GM18861 (cell line): ENCODE data around the gene ZBTB7C.

Experiments
- ATAC-seq: cut with Tn5 transposase; IDR thresholded peaks from one replicate; pipeline ENCODE4 v1.9.1; 2021; ENCODE audit not compliant: unreplicated experiment

Gene ZBTB7C

DNA sequence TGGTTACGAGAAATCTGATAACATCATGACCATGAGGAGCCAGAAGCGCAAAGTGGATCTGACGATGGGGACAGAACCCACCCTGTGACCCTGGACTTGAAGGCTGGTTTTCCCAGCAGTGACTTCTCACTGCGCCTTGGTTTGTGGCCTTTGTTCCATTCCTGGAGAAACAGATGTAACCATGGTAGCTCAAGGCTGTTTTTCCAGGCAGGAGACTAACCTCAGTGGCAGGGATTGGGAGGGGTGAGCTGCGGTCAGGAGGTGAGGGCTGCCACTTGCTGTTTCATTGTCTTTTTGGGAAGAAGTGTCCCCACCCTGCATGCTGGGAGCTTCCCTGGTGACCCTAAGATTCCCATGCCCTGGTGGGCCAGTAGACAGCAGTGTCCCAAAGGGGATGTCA lies 362.3 kb downstream of the ZBTB7C start:
- no peak for ATAC-seq

DNA sequence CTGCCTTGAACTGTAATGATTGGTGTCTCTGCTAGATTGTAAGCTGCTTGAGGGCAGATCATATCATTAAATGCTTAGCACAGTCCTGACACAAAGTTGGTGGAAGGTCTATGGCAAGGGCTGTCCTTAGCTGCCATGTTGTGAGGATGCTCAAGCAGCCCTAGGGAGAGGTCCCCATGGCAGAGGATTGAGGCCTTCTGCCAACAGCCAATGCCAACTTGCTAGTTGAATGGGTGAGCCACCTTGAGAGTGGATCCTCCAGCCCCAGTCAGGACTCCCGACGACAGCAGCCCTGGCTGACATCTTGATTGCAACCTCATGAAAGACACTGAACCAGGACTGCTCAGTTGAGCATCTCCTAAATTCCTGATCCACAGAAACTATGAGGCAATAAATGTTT lies 363.4 kb downstream of the ZBTB7C start:
- ATAC-seq: no peak

DNA sequence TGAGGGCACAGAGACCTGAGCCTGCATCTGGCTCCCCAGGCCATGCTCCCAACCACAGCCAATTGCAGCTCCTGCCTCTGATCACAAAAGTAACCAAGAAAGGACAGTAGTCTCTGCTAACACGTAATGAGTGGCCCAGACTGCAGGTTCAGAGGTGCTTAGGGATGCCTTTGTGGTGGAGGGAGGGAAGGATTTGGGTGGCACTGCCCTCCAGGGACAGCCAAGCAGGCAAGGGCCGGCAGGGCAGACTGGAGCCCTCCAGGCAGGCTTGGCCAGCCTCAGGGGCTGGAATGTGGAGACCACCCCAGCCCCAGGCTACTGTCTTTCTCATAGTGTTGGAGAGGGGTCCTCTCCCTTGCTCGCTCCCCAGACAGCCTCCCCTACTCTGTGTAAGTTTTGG lies 364.2 kb downstream of the ZBTB7C start:
- ATAC-seq: no peak

DNA sequence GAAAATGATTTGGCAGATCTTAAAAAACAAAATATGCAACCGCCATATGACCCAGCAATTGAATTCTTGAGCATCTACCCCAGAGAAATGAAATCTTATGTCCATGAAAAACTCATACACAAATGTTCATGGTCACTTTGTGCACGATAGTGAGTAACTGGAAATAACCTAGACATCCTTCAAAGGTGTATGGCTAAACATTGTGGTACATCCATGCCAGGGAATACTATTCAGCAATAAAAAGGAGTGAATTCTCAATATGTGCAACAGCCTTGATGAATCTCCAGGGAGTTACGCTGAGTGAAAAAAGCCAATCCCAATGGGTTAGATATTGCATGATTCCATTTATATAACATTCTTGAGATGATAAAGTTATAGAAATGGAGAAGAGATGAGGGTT lies 366.0 kb downstream of the ZBTB7C start:
- ATAC-seq: no peak

DNA sequence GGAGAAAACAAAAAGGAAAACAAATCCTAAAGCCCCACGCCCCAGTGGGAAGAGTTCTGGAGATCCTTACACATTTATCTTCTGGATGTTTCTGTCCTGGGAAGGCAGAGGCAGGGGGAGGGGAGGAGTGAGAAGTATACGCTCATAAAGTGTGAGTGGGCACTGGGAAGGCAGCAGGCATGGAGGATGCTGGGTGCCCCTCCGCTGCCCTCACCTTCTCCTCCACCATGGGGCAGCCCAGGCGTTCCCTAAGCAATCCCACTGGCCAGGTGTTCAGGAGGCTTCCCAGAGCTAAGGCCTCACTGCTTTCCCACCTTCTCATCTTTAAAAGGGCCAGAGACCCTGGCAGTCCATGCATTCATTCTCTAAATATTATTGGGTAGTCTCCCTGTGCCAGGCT lies 366.8 kb downstream of the ZBTB7C start:
- ATAC-seq: no peak

DNA sequence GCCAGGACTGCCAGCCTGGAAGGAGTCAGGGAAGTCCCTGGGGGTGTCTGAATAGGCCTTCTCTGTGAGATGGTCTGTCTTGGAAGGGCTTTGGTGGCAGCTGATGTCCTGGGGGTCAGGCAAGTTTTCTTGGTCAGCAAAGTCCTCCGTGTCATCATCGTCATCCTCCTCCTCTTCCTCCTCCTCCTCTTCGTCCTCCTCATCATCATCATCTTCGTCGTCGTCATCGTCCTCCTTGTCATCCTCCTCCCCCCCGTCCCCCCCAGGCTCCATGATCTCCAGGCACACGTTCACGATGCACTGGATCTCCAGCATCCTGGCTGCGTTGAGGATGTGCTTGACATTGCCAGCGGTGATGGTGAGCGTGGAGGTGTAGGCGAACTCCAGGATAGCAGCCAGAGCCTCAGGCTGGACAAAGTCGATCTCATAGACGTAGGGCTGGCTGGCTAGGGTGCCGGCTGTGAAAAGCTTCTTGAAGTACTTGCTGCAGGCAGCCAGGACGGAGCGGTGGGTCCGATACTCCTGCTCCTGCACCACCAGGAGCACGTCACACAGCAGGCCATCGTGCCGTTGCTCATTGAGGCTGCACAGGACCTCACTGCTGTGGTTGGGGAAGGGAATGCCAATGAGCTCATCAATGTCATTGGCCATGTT lies 368.6 kb downstream of the ZBTB7C start:
- ATAC-seq: no peak

DNA sequence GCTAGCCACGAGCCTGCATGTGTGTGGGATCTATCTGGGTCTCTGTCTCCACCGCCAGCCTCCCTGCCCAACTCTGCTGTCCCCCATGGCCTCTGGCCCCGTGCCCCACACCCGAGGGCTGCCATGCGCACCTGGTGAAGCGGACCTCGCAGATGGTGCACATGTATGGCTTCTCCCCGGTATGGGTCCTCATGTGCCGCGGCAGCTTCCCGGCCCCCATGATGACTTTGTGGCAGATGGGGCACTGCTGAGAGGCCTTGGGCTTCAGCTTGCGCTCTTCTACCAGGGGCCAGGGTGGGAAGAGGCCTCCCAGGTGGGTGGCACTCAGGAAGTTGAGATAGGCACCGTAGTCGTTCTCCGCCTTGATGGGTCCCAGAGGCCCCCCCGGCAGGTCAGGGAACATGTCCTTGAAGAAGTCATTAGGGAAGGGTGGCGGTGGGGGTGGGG lies 369.4 kb downstream of the ZBTB7C start:
- ATAC-seq: no peak

DNA sequence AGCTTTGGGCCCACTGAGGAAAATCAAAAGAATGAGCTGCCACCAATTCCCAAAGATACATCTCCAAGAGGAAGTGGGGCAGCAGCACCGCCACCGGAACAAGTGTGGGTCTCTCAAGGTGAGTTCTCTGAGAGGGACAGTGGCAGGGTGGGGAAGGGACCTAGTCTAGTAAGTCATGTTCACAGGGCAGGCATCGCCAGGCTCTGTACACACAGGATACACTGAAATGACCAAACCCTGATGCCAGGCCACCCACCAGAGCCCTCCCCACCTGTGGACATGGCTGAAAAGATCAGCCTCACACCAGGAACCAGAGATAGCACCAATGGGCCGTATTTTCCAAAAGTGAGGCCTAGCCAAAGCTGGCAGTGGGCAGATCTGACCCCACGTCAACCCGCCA lies 370.5 kb downstream of the ZBTB7C start:
- no peak for ATAC-seq

DNA sequence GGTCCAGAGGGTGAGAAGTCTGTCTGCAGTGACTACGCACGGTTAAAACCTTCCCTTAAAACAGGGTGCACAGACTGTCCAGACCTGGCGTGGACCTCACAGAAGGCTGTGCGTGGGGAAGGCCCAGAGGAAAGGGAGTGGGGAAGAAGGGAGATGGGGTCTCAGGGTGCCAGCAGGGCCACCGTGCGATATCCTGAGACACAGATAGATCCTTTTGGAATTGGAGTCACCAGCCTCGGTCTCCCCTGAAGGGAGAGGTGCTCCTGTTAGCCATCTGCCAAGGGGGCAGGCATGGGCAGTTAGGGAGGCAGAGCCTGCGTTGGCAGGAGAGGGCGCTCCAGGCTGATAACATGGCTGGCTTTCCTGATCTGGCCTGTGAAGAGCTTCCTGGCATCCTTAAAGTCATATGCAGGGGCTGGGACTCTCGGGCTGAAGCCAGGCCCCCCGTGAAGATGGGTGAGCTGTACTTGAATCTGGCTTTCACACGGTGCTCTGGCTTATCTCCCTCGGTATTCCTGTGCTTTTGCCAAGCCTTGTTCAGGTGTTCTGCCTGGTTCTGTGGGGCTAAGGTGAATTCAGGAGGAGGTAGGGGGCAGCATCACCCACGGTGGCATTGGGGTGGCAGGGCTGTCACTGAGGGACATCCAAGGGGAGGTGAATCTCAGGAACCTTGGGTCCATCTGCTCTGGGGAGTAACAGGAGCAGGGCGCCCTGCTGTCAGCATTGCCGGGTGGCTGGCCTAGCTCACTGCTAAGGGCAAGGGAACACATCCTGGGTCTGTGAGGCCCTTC lies 371.5 kb downstream of the ZBTB7C start:
- ATAC-seq: no peak

DNA sequence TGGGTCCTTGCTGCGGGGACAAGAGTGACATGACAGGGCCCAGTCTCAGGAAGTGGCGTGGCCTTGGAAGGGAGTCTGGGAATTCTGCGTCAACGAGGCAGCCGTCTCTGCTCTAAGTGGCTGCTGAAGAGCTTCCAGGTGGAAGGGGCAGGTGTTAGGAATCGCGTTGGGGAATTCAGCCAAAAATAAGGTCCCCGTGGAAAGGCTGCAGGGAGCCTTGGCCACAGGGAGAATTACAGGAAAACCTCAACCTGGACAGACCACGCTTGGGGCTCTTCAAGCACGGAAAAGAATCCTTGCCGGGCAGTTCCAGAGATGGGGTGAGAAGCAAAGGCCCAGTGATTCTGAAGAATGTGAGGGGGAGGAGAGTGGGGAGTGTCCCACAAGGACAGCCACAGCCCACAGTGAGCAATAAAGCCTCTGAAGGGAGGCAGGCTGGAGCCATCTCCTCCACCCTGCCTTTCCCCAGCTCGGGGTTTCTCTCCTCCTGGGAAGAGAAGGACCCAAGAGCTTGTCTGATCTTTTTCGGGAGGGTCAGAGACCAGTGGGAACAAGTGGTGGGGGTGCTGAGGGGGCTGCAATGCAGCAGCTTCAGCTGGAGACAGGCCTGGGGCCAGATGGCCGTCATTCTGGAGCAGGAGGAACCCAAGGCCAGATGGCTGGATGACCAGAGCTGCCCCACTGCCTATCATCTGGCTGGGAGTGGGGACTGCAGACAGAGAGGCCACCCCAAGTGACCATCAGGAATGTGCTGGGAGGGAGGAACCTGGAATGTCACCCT lies 372.4 kb downstream of the ZBTB7C start:
- ATAC-seq: no peak

DNA sequence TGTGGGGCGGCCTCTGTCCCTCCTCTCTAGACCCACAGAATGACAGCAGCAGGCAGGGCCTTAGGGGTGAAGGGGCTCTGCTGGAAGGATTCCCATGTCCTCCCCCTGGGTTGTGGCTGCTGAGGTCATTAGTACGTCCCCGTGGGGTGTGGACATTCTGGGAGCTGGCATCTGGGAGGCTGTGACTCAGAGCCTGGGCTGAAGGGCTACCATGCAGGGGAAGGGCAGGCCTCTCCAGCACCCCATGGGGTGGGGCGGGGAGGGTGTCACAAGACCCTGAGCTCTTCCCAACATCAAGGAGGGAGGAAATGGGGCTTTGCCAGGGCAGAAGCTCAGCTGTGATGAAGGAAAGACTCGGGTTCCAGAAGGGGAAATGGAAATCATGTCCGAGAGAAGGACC lies 373.0 kb downstream of the ZBTB7C start:
- no peak for ATAC-seq

DNA sequence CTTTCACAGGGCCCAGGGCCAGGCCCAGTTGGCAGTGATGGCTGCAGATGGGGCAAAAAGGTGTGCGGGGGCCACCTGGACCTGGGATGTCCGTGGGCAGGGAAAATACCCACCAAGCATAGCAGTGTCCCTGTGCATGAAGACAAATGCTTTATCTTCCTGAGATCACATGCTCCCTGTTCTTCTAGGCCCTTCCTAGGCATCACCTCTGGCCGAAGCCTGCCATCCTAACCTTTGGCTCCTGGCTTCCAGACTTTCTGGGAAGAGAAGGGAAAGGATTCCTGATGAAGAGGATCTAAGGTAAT lies 373.7 kb downstream of the ZBTB7C start:
- no peak for ATAC-seq

DNA sequence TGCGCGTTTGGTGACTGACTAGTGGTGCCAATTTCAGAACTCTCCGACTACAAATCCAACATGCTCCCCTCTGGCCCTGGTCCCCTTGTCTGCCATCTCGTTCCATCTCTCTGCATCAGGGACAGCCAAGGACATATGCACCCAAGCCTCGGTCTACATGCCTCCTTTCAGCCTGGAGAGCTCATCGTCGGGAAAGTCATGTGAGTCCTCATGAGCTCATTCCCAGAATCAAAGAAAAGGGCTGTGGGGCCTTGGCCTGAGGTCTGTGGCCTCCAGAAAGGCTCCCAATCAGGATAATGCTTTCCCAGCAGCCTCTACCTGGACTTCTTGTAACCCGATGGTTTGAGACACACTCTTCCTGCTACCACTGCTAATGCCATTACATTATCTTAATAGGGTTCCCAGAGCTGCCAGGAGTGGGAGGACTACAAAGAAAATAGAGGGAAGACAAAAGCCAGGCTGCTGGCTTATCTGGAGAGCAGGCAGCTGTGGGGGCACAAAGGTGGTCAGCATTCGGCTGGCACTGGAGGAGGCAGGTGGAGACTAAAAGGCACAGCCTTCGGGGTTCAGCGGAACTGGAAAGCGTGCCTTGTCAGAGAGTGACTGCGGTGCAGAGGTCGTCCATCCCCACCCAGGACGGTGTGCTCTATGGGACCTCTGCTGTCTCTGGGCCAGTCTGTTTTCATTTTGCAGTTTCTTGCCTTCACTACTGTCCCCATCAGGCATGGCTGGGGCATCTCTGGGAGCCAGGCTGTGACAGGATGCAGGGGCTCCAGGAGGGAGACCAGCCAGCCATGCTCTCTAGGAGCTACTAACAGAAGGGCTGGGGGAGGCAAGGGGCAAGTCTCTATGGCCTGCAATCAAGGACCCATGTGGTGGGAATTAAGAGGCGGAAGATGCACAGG lies 374.3 kb downstream of the ZBTB7C start:
- ATAC-seq: no peak

DNA sequence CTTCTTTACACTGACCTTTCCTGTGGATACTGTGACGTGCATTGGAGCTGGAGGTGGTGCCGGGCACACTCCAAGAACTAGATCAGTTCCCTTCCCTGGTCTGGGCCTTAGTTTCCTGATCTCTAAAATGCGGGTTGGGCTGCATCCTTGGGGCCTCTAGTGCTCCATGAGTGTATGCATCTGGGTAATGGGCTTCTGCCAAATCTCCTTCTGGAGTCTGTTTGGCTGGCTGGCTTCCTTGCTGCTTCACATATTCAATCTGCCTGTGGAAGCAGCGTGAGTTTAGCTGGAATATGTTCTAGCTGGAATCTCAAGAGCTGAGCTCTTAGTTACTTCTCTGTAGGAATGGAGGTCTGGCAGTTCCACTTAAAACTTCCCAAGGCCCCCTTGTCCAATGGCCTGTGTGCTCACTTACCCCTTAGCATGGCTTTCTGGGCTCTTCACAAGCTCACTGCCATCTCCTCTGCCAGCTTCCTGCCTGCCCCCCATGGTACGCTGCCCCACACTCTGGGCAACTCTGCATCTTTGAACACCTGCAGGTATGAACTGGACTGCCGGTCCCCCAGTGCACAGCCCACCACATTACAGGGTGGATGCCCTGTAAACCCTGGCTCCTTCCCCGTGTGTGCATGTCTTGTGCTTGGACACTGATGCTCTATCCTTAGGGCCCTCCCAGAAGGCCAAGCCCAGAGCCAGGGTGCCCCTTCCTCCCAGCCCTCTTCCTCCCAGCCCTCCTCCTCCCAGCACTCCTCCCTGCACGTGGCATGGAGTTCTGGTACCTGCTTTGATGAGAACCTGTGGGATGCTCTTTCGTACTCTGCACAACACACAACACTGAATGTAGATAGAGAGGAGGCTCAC lies 375.2 kb downstream of the ZBTB7C start:
- ATAC-seq: no peak

DNA sequence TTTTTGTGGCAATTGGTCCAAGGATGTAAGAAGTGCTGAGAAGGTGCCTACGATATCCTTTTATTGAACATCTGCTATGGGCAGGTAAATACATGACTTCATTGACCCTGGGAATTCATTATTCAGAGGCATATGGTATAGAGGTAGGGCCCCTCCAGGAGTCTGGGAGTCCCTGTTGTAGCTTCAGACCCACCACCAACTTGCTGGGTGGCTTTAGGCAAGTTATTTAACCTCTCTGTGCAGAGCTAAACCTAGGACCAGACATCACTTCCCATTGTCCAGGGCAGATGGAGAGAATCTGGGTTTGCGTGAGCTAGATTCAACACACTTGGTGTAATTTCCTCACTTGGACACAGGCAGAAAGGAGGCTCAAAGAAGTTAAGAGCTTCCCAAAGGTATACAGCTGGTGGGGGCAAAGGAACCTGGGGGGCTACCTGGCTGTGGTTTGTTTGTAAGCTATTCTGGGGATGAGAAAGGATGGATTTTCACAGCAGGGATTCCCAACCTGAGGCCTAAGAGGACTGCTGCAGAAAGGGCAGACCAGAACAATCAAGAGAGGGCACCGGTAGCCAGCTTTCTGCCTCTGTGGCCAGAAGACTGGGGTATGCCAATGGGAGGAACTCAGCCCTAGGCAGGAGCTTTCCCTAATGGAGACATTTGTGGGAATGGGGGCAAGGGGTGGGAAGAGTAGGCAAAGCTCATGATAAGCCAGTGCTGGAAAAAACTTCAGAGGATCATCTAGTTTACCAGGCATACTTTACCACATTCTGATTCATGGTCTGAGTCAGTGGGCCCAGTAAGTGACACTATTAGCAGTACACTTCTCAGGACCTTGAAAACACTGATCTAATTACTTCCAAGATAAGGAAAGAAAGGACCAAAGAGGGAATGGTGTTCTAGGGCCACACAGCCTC lies 376.1 kb downstream of the ZBTB7C start:
- ATAC-seq: no peak

DNA sequence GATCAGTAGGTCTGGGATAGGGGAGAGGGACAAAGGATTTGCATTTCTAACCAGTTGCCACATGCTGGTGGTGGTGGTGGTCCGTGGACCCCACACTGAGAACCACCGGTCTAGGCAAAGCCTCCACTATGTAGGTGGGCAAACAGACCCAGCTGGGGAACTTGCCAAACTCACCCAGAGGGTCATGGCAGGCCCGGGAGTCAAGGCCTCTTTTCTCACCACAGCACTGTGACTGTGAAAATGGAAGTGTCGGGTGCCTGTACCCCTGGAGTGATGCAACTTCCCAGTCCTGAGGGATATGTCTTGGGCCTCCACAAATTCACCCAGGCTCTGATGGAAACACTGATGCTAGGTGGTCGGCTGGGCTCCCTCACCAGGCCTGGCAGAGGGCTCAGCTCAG lies 377.5 kb downstream of the ZBTB7C start:
- ATAC-seq: no peak

DNA sequence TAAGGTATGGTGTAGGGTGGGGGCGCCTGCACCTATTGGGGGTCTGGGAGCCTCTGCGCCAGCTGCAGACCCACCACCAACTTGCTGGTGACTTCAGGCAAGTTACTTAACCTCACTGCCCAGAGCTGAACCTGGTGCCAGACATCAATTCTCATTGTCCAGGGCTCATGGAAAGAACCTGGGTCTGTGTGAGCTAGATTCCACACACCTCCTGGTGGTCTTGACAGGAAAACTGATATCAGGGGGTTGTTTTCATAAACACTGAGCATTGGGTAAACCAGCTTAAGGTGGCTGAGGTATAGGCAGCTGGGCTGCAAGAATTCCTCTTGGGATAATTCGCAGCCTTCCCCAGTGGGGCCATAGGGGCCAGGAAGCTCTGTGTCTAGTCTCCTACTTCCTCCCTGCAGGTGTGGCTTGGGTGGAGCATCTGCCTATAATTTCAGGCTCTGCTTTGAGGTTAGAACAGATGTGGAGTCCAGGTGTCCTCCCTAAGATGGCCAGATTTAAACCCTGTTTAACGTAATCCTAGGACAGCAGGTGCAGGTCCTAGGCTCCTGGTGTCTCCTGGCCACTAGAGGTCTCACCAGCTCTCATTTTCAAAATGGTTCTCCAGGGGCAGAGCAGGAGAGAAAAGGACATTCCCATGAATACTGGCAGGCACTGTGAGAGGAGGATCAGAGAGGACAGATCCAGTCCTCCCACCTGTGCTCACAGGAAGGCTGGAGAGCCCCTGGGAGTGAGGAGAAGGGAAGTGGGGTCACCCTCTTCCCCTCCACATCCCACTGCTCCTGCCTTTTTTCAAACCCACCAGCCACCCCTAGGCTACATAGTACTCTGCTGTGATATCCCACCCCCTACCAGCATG lies 378.3 kb downstream of the ZBTB7C start:
- no peak for ATAC-seq

DNA sequence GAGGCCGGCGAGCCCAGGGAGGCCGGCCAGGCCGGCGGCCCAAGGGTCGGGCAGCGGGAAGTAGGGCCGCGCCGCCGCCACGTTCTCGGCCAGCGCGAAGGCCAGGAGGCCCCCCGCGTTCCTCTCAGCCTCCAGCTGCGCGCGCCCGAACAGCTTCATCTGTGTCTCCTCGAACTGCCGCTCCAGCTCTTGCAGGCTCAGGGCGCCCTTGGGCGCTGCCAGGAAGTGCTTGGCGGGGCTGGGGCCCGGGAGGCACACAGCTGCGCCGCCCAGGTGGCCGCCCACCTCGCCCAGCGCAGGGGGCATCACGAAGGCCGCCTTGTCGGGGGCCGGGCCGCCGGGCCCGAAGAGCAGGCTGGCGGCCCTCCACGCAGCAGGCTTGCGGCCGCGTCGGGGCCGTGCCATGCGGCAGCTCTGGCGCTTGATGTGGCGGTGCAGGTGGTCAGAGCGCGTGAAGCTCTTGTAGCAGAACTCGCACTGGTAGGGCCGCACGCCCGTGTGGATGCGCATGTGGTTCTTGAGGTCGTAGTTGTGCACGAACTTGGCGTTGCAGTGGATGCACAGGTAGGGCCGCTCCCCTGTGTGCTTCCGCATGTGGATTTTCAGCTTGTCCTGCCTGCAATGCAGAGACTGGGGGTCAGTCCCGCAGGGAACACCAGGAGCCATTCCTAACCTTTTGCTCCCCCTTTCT lies 379.7 kb downstream of the ZBTB7C start:
- ATAC-seq: no peak
